GM18951 (cell line): ENCODE data around the gene ADGRV1.
"Not testable (repeated sequence)": the region's sequence is repeated elsewhere in the genome, so short reads cannot be mapped to it uniquely, and the experiment has no call there.

Experiments used
- POLR2A ChIP-seq: IDR thresholded peaks from 4 replicates; pipeline ENCODE4 v1.6.1; 2011; ENCODE audit warnings: mild to moderate bottlenecking; ENCODE audit not compliant: insufficient read length, insufficient read depth; ENCODE audit errors: extremely low read depth
- in situ Hi-C: fragments of 300-500 bp; cut with MboI; formaldehyde crosslinking; loops from one replicate; pipeline ENCODE4 v1.12.0; 2022; ENCODE audit warnings: low sequenced_read_pairs, mixed read lengths, inconsistent platforms; ENCODE audit not compliant: unreplicated experiment

The ADGRV1 gene

GRCh38 chr5:90902651-90903386 is 344.2 kb downstream of the ADGRV1 start:
- in situ Hi-C loops = no loop called here
- no peak for TF ChIP-seq POLR2A

DNA sequence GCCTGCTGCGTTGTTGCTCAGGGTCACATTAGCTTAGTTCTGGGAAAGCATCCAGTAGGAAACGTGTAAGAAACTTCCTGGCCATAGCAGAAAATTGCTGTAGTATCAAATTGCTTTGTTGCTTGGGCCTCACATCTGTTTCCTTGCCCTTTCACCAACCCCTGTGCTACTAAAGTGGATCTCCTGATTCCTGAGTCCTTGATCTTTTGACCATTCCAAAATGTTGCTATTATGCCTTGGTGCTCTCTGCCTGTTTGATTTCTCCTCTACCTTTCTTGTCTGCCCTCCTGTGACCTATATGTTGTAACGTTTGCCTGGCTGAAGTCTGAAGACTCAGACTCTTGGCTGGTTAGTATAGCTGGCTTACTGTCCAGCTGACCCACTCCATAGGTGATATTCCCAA is 350.5 kb downstream of the ADGRV1 start:
- in situ Hi-C loops = no loop called here

GRCh38 chr5:90909940-90910339 is 351.3 kb downstream of the ADGRV1 start:
- in situ Hi-C loops = no loop called here
- TF ChIP-seq POLR2A = no peak

More for the DNA sequence above, 350.5 kb downstream of the ADGRV1 start:
- no peak for TF ChIP-seq POLR2A

GRCh38 chr5:90911169-90911568 is 352.6 kb downstream of the ADGRV1 start:
- in situ Hi-C loops = no loop called here
- no peak for TF ChIP-seq POLR2A

DNA sequence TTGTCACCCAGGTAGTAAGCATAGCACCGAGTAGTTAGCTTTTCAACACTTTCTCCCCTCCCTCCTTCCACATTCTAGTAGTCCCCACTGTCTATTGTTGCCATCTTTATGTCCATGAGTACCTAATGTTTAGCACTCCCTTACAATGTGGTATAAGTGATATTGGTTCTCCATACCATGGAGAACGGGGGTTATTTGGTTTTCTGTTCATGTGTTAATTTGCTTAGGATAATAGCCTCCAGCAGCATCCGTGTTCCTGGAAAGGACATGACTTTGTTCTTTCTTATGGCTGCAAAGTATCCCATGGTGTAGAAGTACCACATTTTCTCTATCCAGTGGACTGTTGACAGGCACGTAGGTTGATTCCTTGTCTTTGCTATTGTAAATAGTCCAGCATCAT is 353.9 kb downstream of the ADGRV1 start:
- no peak for TF ChIP-seq POLR2A
- in situ Hi-C loops = no loop called here

DNA sequence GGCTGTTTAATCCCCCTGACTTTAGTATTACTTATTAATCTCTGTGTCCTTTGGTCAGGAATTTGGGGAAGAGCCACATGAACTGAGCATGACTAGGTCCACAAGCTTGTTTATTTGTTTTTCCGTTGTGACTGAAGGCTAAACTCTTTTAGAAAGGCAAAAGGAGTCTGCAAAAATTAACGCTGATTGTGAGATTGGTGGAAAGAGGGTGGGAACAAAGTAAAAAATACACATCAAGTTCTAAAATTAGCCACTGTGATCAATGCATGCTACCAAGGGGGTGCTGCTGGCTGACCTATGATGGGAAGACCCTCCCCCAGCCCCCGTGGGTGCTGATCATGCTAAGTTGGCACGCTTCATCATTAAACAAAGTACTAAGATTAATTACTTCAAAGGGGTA is 356.8 kb downstream of the ADGRV1 start:
- in situ Hi-C loops = no loop called here
- no peak for TF ChIP-seq POLR2A

DNA sequence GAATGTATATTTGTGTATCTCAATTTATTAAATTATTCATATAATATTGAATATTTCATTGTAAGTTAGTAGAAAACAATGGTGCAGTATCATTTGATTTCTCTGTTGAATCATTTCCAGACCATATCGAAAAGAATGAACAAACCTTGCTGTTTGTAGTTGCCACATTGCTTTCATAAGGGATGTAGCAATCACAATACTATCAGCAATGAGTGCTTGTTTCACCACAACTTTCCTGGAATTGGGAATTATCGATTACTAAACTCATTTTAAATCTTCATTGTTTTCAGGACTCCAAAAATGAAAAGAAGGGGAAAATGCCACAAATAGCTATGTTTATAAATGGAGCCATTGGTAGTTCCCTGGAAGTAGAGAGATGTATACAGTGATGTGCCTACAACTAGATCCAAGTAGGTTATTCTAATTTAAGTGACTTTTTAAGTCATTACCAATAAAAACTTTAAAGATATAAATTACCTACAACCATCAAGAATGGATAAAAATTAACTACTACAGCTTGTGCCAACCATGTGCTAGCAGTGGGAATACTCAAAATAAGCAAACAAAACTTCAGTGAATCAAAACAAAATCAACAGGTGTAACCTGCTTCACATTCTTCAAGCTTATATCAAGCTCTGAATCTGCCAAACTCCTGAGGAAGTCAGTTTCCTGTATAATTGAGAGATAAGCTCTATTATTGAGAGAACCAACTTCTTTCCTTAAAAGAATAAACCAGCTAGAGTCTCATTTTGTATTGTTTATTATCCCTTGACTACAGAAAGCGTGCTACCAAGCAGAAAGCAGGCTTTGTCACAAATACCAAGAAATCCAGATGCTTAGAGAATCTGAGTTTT is 358.6 kb downstream of the ADGRV1 start:
- TF ChIP-seq POLR2A = no peak
- in situ Hi-C loops = no loop called here

- TF ChIP-seq POLR2A = no peak
- in situ Hi-C loops = no loop called here
Observed at GRCh38 chr5:90917928-90918668, 359.5 kb downstream of the ADGRV1 start.

- in situ Hi-C loops = no loop called here
- no peak for TF ChIP-seq POLR2A
Observed at GRCh38 chr5:90921418-90921973, 362.9 kb downstream of the ADGRV1 start.

- in situ Hi-C loops = not testable (repeated sequence)
Observed at GRCh38 chr5:90924222-90924621, 365.6 kb downstream of the ADGRV1 start.

DNA sequence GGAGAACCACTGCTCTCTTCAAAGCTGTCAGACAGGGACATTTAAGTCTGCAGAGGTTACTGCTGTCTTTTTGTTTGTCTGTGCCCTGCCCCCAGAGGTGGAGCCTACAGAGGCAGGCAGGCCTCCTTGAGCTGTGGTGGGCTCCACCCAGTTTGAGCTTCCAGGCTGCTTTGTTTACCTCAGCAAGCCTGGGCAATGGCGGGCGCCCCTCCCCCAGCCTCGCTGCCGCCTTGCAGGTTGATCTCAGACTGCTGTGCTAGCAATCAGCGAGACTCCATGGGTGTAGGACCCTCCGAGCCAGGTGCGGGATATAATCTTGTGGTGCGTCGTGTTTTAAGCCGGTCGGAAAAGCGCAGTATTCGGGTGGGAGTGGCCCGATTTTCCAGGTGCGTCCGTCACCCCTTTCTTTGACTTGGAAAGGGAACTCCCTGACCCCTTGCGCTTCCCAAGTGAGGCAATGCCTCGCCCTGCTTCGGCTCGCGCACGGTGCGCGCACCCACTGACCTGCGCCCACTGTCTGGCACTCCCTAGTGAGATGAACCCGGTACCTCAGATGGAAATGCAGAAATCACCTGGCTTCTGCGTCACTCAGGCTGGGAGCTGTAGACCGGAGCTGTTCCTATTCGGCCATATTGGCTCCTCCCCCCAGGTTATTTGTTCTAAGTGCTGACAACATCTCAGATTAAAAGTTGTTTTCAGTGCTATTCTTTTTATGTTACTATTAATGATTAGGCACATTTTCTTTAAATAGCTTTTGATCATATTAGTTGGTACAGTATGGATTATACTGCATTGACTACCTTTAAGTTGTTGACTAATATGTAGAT is 370.6 kb downstream of the ADGRV1 start:
- in situ Hi-C loops = not testable (repeated sequence)

GRCh38 chr5:90930062-90930461 is 371.5 kb downstream of the ADGRV1 start:
- in situ Hi-C loops = no loop called here
- no peak for TF ChIP-seq POLR2A
